GM21825 (cell line): Measurements from ENCODE around the gene PDCD7.
"Not testable (repeated sequence)": the region's sequence is repeated elsewhere in the genome, so short reads cannot be mapped to it uniquely, and the experiment has no call there.

ENCODE experiments used
- ATAC-seq: cut with Tn5 transposase; IDR thresholded peaks from one replicate; pipeline ENCODE4 v1.9.1; 2021; ENCODE audit warnings: mild to moderate bottlenecking, moderate library complexity; ENCODE audit not compliant: unreplicated experiment

Gene PDCD7

DNA sequence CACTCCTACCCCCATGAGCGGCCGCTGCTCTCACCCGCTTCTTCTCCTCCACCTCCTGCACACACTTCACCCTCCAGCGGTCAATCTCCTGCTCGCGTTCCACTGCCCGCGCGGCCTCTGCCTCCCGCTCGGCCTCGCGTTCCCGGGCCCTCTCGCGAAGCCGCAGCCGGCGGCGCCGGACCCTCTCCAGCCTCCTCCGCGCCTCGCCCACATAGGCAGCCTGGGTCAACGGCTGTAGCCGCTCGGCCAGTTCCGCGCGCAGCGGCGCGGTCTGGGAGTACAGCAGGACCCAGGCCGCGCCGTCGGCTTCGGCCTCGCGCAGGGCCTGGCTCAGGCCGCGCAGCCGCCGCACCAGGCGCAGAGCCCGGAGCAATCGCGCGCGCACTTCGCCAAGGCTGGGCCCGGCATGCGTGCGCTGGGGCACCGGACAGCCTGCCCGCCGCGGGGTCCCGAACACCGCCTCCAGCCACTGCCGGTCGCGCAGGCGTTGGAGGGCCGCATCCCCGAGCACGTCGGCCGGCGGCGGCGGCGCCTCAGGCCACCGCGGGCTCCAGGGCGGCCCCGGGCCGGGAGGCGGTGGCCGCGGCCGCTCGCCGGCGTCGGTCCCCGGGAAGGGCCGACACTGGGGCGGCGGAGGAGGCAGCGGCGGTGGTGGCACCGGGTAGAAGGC is 595 bp downstream of the PDCD7 start:
- peak; percentile 37 for ATAC-seq

DNA sequence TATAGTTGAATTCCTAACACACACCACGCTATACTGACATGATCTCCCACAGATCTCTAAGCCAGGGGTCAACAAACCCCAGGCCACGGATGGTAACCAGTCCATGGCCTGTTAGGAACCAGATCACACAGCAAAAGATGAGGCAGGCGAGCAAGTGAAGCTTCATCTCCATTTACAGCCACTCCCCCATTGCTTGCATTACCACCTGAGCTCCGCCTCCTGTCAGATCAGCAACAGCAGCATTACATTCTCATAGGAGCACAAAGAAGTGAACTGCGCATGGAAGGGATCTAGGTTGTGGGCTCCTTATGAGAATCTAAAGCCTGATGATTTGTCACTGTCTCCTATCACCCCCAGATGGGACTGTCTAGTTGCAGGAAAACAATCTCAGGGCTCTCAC is 2.7 kb downstream of the PDCD7 start:
- no peak for ATAC-seq

DNA sequence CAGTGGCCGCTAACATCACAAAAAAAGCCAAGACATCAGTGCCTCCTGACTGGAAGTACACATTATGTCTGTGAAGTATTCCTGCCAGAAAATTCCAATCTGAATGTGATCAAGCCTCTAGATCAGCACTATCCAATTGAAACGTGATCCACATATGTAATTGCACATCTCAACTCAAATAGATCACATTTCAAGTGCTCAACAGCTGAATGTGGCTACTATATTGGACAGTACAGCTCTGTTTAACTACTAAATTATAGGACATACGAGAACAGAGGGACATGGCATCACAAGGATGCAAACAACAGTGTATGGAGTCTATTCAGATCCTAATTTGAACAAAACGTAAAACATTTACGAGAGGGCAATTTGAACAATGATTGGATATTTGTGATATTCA is 18.1 kb downstream of the PDCD7 start:
- ATAC-seq: no peak

DNA sequence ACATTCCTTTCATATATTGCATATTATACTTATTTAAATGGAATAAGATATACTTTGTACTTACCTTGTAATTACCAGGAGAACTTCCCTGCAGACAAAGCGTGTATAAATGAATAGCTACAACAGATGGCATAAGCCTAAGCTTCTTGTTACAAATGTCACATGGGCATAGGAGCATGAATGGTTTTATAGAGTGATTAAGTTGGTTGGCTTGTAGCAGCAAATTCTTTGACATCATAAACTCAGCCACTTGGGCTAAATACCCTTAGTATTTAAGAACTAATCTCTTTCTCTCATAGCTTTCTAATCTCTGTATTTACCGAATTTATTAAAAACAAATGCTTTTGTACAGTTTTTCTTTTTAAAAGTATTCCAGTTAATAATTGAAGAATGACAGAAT is 18.5 kb downstream of the PDCD7 start, which contains the start of gene UBAP1L:
UBAP1L (minus strand) TSS at position 115 of the 400 bp plus-strand sequence. CDS start 8,985 bp downstream, outside the sequence.
- ATAC-seq: no peak

DNA sequence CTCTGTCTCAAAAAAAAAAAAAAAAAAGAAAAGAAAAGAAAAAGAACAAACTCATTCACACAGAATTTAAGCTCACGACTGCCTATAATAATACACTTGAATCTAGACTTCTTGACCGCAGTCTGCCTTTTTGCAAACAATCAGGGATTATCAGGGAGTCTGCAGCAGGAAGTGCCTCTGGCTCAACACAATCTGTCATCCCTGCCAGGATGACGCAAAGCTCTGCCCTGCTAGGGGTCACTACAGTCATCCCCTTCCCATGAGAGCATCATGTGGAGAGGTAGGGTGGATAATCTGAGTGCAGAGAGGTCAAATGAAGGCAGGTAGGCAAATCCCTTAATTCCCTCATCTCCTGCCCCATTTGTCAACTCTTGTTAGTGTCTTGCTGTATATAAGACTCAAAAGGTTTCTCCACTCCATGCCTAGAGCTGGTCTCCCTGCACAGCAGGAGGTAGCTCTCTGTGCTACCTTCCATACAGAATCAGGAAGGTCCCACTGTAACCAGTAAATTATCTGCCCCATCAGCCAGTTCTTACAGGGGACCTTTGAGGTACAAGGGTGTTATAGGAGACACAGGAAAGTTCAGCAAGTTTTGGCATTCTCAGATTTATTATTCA is 22.8 kb downstream of the PDCD7 start:
- no peak for ATAC-seq

DNA sequence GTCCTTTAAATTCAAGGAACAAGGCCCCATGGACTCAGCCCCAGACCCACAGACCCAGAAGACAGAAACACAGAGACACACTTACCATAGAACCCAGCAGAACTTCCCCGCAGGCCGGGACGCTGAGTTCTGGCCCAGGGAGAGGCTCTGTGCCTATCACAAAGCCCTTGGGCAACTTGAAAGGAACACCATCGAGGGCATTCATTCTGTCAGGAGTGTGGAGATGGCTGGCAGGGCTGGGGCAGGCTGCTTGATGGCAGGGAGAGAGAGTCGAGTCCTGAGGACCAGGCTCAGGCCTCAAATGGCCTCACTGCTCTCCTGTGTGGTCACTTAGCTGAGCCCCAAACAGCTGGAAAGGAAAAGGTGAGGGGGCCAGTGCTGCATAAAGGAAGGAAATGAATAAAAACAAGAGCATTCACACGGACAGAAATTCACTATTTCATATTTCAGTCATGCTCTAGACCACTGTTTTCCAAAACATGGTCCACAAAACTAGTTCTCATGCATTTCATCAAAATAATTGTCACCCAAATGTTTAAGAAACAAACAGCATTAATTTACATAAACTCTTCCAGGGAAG is 27.5 kb downstream of the PDCD7 start:
- no peak for ATAC-seq

DNA sequence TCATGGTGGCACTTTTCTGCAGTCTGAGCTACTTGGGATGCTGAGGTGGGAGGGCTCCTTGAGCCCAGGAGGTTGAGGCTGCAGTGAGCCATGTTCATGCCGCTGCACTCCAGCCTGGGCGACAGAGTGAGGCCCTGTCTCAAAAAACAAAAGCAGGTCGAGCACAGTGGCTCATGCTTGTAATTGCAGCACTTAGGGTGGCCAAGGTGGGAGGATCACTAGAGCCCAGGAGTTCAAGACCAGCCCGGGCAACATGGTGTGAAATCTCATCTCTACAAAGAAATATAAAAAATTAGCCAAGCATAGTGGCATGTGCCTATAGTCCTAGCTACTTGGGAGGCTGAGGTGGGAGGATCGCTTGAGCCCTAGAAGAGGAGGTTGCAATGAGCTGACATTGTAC is 28.6 kb downstream of the PDCD7 start:
- ATAC-seq: no peak

DNA sequence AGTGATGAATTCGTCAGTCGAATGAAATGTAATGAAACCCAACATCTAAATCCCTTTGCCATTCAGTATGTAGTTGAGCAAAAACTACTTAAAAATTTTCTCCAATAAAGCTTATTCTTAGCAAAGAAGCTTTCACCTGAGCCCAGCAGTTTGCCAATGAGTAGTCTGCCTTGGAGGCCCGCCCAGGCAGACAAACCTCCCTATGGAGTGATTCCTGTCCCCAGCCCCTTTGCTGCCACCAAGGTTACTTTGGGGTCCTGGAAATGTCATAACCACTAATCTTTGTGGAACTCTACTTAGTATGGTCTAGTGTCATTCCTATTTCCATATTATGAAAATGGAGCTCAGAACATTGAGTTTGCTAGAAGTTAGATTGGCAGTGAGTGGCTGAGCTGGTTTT is 30.7 kb downstream of the PDCD7 start:
- no peak for ATAC-seq

DNA sequence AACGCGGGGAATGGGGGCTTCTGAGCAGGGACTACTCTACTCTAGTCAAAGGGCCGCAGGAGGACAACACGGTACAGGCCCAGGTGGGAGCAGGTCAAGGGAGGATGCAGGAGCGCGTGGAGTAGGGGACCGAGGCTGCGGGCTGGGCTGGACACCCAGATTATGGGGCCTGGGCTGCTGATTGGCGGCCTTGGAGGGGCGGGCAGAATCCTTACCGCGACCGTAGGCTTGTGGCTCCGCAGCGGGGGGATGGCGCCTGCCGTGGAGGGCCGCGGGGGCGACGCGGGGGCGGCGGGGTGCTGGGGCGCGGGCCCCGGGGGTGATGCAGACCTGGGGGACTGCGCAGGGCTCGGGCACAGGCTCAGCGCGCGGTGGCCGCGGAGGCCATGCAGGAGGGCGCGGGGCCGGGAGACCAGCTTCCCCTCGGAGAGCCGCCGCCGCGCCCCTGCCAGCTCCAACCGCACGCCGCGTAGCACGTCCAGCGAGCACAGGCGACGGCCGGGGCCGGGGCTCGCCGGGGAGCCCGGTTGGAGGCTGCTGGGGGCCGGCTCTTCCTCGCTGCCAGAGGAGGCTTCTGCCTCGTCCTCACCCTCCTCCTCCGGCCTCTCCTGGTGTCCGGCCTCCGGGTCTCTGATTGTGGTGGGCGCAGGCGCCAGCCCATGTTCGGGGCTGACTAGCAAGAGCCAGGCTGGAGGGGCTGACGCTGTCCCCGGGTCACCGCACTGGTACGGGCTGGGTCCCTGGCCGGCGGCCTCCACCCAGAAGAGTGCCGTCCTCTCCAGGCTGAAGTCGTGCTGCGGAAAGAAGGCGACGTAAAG is 31.5 kb downstream of the PDCD7 start:
- ATAC-seq: no peak

DNA sequence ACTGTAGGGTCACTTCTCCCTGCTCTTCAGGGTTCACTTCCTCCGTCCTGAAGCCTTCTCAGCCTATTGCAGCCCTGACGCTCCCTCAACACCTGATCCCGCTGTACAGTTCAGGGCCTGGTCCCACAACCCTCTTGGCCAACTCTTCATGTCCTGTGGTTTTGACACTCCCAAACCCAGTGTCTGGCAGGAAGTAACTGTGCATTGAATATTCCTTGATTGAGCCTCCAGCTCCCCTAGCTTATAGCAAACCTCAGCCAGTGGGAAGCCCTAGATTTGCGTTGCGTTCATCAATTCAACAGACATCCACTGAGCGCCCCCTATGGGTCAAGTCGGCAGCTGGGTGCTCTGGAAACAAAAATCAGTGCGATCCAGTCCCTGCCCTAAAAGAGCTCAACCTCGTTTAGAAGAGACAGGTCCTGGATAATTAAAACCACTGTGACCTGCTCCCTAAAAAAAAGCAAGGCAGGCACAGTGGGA is 32.2 kb downstream of the PDCD7 start:
- ATAC-seq: no peak

DNA sequence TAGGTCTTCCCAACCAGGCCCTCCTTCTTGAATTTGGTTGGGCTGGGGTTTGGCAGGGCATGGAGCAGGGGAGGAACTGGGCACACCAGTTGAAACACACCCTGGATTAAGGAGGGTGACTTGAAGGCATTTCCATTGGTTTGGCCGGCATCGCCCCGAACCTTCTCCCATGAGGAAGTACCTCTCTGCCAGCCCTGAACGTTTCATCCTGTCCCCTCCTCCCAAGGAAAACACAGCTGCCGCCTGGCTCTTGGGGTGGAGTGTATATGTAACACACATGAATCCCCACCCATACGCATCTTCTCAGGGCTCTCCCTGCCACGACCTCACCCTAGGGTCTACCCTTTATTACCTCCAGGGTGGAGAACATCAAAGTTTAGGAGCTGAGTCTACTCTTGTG is 33.2 kb downstream of the PDCD7 start:
- no peak for ATAC-seq

DNA sequence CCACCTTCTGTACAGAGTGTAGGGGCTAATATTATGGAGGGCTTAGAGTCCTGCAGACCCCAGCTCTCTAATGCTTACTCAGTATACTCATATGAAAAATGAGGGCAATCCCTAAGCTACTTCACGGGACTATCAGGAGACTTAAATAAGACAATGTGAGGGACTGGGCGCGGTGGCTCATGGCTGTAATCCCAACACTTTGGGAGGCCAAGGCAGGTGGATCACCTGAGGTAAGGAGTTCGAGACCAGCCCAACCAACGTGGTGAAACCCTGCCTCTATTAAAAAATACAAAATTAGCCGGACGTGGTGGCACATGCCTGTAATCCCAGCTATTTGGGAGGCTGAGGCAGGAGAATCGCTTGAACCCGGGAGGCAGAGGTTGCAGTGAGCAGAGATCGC is 33.8 kb downstream of the PDCD7 start:
- ATAC-seq: not testable (repeated sequence)

DNA sequence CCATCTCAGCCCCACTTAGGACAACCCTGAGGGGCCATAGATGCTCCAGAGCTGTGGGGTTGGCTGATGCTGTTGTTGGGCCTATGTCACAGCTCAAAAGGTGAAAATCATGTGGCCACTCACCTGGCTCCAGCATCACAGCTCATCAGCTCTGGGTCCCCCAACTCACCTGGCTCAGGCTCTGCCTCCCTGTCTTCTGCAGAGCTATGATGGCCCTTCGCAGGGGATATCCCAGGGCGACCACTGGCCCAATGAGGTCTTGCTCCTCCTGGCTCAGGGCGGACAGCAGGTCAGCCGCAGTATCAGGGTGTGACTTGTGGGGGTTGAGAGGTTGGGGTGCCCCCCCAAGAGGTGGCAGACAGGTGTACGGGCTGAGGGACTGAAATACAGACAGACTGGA is 34.3 kb downstream of the PDCD7 start:
- ATAC-seq: no peak

DNA sequence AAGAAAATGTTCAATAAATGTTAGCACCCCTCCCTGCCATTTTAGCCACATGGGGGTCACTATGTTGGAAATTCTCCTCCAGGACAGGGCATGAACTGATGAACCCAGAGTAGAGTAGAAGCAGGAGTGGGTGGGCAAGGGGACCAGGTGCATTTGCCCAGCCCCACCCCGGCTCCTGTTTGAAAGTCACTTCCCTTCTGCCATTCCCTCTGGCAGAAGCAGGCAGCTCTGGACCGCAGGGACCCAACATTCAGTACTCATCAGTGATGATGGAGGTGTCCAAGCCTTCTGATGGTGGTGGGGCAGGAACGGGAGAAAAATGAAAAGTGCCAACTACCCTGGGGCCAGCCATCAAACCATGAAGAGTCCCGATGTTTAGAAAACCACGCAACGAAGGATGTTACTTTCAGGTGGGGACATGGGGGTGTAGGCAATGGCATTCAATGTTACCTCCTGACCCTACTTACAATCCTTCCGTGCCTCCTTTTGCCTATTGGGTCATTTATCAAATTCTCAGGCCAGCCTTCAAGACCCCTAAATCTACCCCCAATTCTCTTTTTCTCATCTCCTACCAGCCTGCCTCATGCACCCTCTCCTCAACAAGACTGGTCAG is 35.9 kb downstream of the PDCD7 start:
- no peak for ATAC-seq

DNA sequence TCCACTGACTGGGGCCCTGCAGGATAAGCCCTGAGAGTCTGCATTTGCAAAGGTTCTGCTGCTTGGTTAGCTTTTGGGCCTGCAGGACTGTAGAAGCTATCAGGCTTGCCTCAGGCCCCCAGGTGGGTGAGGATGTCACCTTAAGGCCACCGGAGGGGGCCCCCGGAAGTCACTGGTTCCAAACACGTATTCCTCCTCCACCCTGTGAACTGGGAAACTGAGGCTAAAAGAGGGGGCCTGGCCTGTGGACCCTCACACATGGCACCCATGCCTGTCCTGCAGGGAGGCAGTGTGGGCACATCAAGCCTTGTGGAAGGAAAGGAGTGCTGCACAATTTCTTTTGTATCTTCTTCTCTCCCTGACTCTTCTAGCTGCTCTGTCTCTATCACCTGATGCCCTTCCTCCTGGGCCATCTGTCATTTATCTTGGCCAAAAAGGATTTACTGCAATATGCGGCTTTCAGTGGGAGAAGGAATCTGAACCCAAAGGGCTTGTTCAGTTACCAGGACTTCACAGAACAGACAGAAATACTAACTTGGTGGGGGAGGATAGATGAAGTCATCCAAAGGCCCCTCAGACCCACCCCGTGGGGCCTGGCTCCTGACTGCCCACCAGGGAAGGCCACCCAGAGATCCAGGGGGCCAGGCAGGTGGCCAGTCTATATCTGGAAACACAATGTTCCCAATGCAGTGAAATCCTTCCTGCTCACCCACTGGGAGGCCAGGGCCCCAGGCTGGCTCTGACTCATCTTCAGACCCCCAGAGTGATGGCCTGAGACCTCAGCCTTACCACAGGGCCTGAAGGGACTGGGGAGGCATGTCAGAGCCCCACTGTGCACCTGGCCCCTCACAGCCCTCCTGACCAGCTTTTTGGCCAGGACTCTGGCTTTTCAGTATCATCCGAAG is 36.9 kb downstream of the PDCD7 start:
- no peak for ATAC-seq

DNA sequence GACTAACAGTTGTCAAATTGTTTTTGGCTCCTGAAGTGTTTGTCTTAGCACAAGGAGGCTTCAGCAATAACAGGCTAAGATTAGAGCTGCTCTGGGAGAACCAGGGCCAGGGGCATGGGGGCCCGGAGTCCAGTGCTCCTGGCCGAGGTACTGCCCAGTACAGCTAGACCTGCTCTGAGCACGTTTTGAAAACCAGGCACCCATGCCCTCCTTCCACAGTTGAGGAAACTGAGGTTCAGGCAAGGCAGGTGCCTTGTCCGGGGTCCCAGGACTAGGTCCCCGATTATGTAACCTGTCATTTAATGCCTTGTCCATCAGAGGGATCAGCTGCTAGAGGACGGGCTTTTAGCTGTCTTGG is 37.9 kb downstream of the PDCD7 start:
- ATAC-seq: no peak

DNA sequence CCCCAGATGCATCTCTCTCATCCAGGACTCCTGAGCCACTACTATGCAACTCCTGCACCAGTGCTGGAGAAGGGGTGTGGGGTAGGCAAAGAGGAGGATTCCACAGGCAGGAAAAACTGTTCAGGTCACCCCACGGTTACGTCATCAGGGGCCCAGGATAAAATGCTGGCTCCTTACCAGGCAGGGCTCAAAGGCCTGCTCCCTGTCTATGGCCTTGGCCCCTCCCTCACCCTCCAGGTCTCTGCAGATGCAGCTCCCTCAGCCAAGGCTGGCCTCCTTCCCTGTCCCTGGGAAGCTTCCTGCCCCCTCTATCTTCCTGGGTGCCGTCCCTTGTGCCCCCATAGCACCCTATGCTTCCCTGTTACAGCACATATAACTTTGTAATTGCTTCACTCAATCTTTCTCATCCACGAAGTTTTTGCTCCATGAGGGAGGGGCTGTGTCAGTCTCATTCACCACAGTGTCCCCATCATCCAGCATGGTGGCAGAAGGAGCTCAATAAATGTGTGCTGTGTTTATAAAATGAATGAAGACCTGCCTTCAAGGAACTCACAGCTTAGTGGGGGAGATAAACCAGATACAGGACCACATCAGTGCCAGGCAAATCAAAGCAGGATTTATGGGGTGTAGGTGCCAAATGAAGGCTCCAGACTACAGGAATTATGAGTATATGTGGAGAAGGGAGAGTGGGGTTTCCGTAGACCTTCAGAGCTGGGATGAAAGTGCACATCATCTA is 38.4 kb downstream of the PDCD7 start:
- no peak for ATAC-seq

DNA sequence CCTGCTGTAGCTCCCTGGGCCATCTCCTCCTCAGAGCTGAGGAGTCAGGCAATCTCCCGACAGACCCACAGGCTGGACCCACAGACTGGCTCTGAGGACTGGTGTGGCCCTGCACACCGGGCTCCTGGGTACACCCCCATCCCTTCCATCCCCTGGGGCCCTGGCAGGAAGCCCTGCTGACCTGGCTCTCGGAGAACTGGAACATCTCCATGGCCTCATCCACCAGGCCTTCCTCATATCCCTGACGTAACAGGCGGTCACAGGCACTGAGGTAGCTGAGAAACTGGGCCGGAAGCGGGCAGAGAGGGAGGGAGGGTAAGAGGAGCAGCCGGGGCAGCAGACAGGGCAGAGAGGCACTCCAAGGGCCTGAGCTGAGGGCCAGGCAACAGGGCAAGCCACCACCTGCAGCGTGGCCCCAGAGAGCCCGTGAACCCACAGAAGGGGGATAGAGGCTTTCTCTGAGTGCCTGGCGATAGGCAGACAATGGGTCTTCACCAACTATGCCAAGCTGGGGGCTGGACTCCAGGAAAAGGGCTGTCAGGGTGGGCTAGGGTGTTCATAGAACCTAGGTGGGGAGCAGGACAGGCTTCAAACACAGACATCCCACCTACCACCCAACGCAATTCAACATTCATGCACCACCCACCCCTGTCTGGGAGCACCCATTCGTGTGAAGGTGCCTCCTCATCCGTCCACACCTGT is 39.2 kb downstream of the PDCD7 start:
- no peak for ATAC-seq

DNA sequence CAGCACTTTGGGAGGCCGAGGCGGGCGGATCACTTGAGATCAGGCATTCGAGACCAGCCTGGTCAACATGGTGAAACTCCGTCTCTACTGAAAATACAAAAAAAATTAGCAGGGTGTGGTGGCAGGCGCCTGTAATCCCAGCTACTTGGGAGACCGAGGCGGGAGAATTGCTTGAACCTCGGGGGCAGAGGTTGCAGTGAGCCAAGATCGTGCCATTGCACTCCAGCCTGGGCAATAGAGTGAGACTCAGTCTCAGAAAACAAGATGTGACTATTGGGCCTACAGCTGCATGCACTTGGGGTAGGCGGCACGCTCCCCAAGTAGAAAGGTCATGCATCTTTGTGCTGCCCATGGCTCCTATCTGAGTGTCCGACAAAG is 39.8 kb downstream of the PDCD7 start:
- not testable (repeated sequence) for ATAC-seq
